Stimulated activated CD4-positive, alpha-beta T cell treated with anti-CD3 and anti-CD28 coated beads, Interleukin-4, amount 100 ng/mL, for 48 hours (primary cell): Measurements from ENCODE around the gene STT3B.

Experiments used
- DNase-seq, 2 donors: peaks; one replicate each; pipeline ENCODE4 v3.0.0-alpha.2; 2020; ENCODE audit warnings: low read depth in 2 of 2

Gene STT3B

DNA sequence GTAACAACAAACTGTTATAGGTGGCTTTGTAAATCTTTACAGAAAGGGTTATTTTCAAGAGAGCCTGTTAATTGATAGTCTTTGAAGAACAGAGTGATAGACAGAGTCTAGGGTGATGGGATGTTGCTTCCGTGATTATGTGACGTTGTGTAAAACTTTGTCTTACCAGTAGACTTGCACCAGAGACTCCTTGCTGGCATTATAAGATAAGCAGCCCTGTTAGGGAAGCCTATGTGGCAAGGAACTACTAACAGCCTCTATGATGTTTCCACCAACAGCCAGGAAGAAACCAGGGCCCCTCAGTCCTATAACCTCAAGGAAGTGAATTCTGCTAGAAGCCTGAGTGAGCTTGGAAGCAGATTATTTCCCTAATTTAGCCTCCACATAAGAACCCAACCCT is 18.9 kb downstream of the STT3B start:
- no peak for DNase-seq

DNA sequence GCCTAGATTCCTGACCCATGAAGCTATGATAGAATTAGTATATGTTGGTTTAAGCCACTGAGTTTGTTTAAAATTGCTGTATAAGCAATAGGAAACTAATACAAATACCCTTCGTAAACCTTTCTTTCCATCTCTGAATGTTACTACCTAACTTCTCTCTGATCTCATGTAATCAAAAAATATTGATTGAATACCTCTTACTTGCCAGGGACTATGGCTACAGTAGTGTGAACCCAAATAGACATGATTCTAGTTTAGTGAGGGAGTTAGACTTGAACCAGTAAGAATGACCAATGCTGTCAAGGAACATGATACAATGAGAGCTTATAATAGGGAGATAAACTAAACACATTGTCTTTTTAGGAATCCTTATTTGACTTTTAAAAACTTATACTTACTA is 19.4 kb downstream of the STT3B start:
- no peak for DNase-seq

DNA sequence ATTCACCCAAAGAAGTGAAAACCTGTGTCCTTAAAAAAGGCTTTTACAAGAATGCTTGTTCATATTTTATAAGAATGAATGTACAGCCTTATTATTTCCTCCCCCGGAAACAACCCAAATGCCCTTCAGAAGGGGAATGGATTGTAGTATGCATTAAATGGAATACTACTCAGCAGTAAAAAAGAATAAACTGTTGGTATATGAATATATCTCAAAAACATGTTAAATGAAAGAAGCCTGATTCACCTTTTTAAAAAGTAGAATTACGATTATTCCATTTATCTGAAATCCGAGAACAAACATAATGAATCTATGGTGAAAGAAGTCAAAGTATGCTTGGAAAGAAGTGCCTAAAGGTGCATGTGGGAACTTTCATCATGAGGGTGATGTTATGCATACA is 20.5 kb downstream of the STT3B start:
- no peak for DNase-seq

DNA sequence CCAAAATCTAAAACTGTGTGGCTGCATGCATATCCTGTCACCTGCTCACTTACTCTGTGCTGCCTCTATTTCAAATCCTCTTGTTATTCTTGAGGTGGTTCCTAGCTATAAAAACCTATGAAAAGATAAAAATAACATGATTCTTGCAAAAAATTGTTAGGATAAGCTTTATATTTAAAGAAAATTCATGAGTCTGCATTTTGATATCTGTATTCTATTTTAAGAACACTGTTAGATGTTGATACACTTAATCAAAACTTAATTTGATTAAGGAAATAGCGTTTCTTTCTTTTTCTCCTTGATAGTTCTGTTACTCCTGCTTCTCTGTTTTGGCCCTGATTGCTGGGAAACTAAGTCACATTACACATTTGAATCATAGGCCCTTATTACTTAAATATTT is 22.5 kb downstream of the STT3B start:
- DNase-seq = no peak

DNA sequence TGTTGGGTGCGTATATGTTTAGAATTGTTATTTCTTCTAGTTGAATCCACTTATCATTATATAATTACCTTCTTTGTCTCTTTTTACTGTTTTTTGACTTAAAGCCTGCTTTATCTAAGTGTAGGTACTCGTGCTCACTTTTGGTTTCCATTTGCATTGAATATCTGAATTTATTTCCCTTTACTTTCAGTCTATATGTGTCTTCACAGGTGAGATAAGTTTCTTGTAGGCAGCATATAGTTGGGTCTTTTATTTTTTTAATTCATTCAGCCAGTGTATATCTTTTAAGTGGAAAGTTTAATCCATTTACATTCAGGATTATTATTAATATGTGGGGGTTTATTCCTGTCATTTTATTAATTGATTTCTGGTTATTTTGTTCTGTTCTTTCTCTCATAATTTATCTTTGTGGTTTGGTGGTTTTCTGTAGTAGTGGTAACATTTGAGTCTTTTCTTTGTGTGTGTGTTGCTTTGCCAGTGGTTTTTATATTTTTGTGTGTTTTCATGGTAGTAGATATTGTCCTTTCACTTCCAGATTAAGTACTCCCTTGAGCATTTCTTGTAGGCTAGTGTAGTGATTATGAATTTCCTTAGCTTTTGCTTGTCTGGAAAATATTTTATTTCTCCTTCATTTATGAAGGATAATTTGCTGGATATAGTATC is 27.3 kb downstream of the STT3B start:
- no peak for DNase-seq

DNA sequence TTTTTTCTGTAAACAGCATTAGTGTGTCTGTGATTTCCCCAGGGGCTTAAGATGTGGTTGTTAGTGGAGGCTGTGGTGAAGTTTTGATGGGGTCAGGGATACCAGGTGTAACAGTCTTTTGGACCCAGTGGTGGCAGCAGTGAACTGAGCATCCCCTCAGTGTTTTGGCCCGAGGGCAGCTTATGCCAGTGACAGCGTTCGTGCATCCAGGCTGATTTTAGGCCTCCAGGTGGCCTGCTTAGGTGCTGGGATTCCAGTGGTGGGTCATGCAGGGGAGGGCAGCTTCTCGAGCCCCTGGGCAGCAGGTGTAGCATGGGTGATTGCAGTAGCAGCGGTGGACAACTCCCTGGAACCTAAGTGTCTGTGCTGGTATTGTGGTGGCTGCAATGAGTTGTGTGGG is 29.2 kb downstream of the STT3B start:
- no peak for DNase-seq

DNA sequence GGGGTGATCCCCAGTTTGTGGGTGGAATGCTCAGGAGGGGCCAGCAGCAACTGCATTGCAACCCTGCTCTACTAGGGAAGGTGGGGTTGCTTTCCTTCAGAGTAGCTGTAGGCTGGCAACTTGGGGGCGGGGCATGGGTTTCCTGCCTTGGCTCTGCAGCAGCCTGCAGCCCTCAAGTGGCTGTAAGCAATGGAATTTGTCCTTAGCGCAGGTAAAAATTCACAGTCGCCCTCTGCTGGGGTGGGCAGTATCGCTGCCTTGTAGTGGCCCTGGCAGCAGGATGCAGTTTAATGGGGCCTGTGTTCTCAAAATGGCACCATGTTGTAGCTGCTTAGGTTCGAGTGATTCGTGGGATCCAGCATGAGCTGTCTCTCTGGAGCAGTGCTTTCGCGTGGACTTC is 29.8 kb downstream of the STT3B start:
- no peak for DNase-seq

DNA sequence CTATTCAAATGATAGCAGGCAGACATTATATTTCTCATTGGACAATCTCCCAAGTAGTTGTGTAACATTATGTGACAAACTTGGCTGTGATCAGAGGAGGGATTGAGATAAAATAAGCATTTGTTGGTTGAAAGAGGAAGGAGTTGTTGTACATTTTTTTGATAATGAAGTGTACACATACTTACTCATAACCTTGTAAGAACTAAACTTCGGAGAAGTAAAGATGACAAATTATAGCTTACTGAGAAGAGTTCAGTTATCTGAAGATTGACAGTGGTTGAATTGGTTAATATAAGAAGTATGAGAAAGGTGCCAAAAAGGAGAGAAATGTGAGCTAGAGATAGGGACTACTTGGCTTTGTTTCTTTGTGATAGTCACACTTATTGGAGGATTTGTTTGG is 32.6 kb downstream of the STT3B start:
- DNase-seq = no peak

DNA sequence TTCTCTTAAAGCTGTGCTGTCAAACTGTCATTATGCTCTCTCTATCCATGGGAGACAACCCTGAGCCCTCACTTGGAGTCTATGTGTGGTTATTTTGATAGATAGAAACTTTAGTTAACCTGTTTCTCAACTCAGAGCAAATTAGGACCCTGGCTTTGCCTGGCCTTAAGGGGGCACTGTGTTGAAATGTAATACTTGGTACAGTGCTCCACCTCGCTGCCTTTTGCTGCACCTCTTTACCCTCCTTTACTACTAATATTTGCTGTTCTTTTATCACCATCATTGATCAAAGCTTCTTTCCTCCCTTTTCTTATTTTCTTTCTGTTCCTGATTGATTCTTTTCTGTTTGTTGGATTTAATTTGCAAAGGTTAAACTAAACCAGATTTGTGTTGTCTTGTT is 34.3 kb downstream of the STT3B start:
- no peak for DNase-seq

DNA sequence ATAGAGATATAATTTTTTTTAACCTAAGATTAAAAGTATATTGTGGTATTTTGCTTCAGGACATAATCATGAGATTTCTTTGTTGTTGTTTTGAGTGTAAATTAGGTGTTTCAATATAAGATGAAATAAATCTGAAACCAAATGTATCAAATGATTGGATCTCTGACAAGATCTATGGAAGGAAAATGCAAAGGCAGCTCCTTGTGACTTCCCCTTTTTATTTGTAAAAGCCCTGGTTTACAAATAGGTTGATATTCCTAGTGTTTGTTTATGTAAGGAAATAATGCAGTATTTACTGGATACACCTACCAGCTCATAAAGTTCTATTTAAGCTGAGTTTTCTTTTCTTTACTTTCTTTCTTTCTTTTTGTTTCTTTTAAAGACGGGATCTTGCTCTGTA is 35.9 kb downstream of the STT3B start:
- no peak for DNase-seq

DNA sequence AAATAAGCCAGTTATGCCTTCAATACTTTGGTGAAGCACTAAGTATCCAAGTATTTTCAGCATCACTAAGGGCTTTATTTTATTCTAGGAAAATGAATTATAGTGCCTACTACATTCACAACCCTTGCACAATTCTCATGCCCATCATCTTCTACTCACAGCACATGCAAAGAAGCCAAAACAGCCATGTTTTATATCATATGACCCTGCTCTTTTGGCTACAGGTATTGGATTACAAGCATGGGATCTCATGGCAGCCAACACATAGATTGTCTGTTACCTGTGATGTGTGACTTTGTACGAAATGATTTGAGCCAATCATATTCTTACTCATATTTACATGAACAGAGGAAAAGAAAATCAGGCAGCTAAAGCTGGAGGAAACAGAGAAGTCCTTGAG is 38.6 kb downstream of the STT3B start:
- DNase-seq = no peak

DNA sequence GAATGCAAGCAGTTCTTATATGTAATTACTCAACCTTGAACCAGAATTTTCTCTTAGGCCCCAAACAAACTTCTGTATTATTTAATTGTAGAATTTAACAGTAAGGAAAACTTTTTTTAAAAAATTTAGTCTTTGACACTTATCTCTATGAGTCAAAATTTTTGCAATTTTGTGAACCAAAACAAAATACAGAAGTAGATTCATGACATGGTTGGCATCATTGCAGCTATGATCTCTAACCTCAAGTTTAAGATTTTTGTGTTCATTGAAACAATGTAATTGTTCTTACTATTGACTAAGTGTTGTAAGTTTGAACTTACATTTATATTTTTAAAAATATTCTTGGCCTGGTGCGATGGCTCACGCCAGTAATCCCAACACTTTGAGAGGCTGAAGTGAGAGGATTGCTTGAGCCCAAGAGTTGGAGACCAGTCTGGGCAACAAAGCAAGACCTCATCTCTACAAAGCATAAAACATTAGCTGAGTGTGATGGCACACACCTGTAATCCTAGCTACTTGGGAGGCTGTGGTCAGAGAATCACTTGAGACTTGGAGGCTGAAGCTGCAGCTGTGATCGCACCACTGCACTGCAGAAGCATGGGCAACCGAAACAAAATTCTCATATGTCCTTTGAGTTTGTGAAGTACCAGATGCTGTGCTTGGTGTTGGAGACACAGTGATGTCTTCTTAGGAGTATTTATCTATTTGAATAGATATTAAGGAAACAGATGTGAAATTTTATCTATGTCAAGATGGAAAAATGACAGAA is 39.7 kb downstream of the STT3B start:
- DNase-seq = no peak

DNA sequence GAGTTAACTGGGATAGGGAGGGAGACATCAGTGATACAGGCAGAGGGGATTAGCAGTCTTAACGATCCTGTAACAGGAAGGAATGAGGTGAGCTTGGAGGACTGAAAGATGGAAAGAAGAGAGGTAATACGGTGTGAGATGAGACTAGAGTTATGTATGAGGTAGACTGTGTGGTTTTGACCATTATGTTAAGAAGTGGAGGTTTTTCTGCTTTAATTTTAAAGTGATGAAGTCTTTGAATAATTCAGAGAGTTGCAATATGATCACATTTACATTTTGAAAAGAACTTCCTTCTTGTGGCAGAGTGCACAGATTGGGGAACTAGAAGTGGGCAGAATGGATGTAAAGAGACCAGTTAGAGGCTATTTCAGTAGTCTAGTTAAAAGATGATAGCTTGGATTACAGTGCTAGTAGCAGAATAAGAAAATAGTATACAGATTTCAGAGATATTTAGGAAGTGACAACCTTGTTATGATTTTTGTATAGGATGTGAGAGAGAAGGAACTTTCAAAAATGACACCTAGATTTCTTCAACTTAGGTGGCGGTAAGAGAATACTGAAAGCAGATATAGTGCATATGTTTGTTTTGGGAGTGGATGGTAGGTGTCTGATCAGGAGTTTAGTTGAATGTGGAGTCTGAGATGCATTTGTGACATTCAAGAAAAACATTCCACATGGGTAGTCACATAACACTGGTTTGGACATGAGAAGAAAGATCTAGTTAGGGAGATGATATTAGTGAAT is 40.5 kb downstream of the STT3B start:
- DNase-seq = no peak

DNA sequence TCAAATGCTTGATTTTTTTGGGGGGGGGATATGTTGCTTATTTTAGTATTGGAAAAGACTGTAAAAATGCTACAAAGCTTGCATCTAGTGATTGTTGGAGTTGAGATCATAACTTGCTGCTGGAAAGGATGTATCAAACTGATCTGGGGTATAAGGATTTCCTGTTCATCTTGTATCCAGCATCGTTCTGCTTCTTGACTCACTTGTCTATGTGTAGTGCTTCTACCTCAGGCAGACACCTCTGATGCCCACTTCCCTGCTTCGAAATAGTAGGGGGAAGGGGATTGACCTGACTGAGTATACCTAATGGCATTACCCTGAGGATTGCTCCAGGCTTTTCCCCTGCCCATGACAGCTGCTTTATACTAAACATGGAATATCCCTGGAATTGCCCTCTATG is 42.7 kb downstream of the STT3B start:
- DNase-seq = no peak

DNA sequence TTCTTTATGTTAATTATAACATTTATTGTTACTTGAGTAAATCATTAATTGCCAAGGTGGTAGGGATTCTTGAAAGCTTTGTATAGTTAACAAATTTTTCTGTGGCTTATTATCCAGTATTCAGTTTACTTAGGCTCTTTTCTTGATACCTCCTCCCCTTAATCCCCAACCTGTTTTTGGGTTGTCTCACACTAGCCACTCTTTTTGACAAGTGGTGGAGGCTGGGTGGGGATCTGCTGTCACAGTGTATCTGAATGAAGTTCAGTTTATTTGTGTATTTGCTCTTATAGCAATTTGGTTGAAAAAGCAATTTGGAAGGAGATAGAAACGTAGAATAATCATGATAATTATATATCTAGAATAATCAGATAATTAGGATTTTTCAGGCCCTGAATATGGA is 43.8 kb downstream of the STT3B start:
- no peak for DNase-seq

DNA sequence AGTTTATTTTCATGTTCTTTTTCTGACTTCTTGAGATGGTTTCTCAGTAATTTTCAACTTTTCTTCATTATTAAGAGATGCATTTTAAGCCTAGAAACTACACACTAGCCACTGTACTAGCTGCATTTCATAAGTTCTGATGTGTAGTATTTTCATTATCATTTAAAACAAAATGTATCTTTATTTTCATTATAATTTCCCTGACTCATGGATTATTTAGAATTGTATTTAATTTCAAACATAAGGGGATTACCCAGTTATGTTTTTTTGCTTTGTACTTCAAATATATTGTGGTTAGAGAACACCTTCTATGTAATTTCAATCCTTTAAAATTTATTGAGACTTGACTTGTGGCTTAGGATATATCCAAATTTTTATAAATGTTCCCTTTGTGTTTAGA is 44.5 kb downstream of the STT3B start:
- DNase-seq = no peak

DNA sequence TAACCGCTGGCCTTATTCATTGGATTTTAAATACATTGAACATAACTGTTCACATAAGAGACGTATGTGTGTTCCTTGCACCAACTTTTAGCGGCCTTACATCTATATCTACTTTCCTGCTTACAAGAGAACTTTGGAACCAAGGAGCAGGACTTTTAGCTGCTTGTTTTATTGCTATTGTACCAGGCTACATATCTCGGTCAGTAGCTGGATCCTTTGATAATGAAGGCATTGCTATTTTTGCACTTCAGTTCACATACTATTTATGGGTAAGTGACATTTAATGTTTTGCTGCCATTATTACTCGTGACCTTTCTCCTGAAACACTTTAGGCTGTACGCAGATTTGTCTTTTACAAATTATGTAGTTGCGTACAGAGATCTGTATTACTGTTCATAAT is 47.1 kb downstream of the STT3B start:
- no peak for DNase-seq

DNA sequence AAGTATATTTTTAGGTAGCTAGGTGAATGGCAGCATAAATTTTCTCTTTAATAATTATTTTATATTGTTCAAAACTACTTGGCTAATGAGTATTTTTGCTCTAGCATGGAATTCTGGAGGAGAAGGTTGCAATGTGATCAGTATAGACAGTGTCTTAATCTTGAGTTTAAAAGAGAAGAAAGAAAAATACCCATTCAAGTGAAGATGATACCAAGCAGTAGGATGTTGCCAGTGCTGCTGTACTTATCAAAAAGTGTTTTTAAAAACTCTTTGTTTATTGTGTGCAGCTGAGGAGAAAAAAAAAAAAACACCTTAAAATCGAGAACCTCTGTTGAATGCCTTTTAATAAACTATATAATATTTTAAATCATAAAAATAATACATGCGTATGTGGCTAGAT is 47.9 kb downstream of the STT3B start:
- DNase-seq = no peak

DNA sequence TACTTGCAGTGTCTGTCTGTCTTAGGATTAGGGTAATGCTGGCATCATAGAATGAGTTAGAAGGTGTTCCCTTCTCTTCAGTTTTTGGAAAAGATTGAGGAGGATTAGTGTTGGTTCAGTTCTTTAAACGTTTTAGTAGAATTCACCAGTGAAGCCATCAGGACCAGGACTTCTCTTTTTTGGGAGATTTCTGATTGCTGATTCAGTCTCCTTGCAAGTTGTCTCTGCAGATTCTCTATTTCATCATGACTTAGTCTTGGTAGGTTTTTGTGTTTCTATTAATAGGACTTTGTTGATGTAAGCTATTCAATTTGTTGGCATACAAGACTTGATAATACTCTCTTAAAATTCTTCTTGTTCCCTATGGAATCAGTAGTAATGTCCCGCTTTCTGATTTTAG is 48.9 kb downstream of the STT3B start:
- no peak for DNase-seq

DNA sequence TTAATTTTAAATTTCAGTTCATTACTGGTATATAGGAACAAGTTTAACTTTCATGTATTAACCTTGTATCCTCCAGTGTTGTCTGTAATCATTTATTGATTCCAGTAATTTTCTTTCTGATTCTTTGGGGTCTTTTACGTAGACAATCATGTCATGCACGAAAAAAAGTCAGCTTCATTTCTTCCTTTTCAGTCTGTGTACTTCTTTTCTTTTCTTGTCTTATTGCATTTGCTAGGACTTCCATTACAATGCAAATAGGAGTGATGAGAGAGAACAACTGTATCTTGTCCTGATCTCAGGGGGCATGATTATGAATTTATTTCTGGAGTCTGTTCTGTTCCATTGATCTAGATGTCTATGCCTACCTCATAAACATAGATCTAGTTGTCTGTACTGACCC is 56.5 kb downstream of the STT3B start:
- no peak for DNase-seq

DNA sequence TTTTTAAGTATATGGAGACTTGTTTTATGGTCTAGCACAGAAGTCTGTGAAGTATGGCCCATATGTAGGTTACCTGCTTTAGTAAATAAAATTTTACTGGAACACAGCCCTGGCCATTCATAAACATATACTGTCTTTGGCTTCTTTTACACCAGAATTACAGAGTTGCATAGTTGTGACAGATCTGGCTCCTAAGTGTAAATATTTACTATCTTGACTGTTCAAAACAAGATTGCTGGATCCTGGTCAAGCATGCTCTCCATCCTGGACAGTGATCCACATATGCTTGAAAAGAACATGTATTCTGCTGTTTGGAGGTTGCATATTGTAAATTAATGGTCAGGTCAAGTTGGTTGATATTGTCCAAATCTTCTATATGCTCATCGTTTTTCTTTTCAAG is 57.9 kb downstream of the STT3B start:
- DNase-seq = no peak

DNA sequence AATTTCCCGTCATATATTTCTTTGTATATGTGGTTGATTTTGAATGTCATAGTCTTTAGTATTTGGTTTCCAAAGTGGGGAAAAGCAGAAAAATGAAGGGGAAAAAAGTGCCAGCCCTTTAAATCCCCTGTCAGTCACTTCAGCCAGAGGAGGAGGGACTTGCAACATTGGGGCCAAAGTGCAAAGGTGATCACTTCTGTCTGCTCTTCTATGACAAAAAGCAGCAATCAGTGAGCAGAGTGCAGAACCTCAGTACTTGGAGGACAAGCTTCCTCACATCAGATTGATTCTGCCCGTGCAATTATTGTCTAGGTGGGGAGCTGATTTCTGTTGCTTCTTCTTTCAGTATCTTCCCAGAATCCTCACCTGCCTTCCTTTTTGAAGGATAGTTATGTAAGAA is 60.0 kb downstream of the STT3B start:
- DNase-seq = no peak

DNA sequence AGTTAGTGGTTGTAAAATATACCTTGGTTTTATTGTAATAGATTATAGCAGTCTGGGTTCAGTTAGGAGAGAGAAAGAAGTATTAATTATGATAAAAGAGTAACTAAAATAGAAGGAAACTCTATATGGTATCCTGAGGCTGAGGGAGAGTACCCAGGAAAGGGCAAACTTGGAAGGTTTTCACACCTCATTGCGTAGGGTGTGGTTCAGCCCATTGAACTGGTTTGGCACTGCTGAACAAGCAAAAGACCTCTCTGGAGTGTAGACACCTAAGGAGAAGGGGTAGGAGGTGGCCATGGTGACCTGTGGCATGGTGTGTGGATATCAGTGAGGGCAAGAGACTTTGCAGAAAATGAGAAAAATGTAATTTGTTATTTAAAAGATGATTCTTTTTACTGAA is 63.5 kb downstream of the STT3B start:
- DNase-seq = no peak
